GM10847 (cell line): ENCODE results near the gene STXBP4.
A peak's percentile ranks its signal among the peaks of the same experiment; 100 is the strongest.

Source experiments
- POLR2A ChIP-seq: IDR thresholded peaks from 2 replicates; pipeline ENCODE4 v1.6.1; 2011; ENCODE audit not compliant: insufficient read length; ENCODE audit errors: extremely low read depth

The STXBP4 gene, protein sequence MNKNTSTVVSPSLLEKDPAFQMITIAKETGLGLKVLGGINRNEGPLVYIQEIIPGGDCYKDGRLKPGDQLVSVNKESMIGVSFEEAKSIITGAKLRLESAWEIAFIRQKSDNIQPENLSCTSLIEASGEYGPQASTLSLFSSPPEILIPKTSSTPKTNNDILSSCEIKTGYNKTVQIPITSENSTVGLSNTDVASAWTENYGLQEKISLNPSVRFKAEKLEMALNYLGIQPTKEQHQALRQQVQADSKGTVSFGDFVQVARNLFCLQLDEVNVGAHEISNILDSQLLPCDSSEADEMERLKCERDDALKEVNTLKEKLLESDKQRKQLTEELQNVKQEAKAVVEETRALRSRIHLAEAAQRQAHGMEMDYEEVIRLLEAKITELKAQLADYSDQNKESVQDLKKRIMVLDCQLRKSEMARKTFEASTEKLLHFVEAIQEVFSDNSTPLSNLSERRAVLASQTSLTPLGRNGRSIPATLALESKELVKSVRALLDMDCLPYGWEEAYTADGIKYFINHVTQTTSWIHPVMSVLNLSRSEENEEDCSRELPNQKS

GRCh38 chr17:54968262-54968987, at the start of gene STXBP4, which contains the start of gene COX11:
Gene STXBP4 (plus strand): TSS chr17:54968765. CDS start chr17:54986220, 17,455 bp downstream.
Gene COX11 (minus strand): TSS chr17:54968654. CDS start chr17:54968646, 8 bp downstream.
- peak; percentile 76 for TF ChIP-seq POLR2A

- no peak for TF ChIP-seq POLR2A
Observed at GRCh38 chr17:54919425-54919824, 49.1 kb upstream of the STXBP4 start.

GRCh38 chr17:54920819-54921218, 47.7 kb upstream of the STXBP4 start:
- no peak for TF ChIP-seq POLR2A

DNA sequence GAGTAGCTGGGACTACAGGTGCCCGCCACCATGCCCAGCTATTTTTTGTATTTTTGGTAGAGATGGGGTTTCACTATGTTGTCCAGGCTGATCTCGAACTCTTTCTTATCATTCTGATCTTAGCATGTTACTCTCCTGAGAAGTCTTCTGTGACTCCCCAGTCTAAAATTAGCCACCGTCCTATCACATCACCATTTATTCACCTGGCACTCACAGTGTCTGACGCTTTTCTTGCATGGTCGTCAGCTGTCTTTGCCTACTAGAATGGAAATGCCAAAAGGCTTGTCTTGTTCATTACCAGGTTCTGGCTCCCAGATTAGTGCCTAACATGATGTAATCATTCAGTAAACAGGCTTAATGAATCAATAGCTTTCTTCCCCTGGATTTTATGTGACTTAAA, 44.2 kb upstream of the STXBP4 start:
- TF ChIP-seq POLR2A: no peak

DNA sequence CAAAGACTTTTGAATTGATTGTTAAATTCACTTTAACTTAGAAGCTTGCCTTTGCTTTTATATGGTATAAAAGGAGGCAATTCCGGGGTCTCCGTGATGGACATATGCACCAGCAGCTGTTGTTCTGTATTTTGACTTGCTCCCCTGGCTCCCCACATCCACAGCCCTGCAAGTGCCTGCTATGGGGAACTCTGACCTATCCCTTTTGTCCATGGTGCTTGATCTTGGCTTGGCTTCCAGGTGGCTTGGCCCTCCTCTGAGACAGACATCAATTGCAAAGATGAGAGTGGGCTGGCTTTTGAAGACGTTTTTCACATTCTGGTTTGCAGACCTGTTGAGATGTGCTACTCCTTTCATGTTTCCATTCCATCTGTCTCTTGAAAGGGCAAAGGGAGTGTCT, 41.0 kb upstream of the STXBP4 start:
- no peak for TF ChIP-seq POLR2A

DNA sequence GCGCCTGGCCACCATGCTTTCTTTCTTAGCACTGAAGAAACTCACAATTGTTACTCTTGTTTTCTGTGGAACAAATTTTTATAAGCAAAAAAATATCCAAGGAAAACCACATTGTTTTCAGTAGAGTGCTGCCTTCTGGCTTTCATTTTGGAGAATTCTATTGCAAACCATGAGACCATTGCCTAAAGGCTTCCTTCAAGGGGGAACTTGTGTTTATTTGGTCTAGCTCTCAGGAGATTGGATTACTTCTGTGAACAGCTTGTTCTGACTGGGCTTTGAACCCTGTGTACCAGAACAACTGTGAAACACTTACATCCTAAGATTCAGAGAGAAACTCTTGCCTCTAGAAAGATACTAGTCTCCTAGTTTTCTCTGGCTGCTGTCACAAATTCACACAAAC, 35.9 kb upstream of the STXBP4 start:
- TF ChIP-seq POLR2A: no peak

GRCh38 chr17:54933921-54934320, 34.6 kb upstream of the STXBP4 start:
- TF ChIP-seq POLR2A: no peak

GRCh38 chr17:54935471-54935870, 33.1 kb upstream of the STXBP4 start:
- TF ChIP-seq POLR2A: no peak

DNA sequence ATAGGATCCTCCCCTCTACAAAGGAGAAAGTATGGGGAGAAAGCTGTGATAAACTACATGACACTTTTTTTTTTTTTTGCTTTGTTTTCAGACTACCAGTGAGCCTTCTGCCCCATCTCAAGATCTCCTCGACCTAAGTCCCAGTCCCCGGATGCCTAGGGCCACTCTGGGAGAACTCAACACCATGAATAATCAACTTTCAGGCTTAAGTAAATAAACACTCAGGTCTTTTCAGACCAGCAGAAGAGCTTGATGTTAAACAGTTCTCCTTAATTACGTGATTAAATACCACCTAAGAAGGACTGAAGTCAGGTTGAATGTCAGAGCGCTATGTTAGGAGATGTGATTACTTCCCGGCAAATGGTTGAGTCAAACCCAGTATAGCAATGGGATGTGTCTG, 31.5 kb upstream of the STXBP4 start:
- no peak for TF ChIP-seq POLR2A

DNA sequence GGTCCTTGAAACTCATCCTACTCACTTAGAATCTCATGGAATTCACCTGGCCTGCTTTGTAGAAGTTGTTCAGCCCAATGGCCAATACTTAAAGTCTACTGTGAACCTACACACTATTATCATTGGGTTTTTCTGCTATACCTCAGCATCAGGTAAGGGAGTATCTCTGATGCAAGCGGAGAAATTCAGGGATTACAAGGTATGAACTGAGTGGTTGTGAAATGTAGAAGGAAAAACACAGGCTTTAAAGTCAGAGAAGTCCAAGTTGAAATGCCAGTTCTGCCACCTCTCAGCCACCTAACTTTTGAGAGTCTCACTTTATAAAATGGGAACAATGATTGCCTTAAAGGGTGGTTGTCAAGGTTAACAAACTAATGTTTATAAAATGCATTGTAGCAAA, 31.1 kb upstream of the STXBP4 start:
- no peak for TF ChIP-seq POLR2A

DNA sequence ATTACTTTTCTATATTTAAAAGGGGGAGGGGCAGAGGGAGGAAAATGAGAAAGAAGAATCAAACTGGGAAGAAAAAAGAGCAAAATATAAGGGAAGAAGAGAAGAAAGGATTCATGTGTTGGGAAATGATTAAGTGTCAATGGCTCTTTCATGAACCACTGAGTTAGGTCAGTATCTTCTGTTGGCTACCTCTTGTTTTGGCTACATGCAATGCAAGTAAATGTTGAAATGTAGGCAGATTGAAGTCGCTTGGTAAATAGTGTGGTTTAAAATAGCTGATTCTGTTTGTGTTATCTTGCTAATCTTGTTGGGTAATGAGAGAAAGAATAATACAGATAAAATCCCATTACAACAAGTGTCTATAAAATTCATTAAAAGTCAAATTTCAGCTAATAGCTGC, 27.3 kb upstream of the STXBP4 start:
- no peak for TF ChIP-seq POLR2A

DNA sequence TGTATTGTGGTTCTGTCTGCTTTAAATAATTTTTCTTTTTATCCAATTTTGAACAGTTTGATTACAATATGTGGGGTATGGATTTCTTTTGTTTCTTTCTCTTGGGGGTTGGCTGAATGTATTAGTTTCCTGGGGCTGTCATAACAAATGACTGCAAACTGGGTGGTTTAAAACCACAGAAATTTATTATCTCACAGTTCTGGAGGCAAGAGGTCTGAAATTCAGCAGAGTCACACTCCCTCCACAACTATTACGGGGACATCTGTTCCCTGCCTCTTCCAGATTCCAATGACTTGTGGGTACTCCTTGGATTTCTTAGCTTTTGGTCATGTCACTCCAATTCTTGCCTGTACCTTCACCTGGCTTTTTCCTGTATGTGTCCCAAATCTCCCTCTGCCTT, 23.8 kb upstream of the STXBP4 start:
- TF ChIP-seq POLR2A: no peak

DNA sequence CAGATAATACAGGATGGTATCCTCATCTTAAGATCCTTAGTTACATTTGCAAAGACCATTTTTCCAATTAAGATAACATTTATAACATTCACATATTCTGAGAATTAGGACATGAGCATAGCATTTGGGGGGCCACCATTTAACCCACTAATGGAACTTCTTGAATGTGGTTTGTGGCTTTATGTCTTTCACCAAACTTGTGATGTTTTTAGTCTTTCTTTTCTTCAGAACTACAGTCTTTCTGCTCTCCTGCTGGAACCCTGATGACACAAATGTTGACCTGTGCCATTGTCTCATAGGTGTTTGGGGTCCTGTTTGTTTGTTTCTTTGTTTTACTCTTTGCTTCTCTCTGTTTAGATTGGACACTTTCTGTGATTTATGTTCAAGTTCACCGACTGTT, 23.3 kb upstream of the STXBP4 start:
- TF ChIP-seq POLR2A: no peak

- no peak for TF ChIP-seq POLR2A
Observed at GRCh38 chr17:54945671-54946070, 22.9 kb upstream of the STXBP4 start.

- TF ChIP-seq POLR2A: no peak
Observed at GRCh38 chr17:54947396-54947795, 21.2 kb upstream of the STXBP4 start.

DNA sequence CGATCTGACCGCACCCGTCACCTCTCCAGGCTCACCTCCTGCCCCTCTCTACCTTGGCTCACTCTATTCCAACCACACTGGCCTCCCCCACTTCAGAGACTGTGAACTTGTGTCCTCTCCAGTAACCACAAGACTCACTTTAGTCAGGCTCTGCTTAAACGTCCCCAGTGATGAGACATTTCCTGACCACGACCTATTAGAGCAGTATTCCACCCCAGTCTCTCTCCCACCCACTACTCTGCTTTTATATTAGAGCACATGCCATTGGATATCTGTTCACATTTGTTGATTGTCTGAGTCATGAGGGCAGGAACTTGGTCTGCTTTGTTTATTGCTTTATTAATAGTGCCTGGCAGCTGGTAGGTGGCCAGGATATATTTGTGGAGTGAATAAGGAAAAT, 20.2 kb upstream of the STXBP4 start:
- TF ChIP-seq POLR2A: no peak
